Adrenal gland (tissue), 12 donors: Measurements from ENCODE around the gene INTS6L. TPM values are rescaled to one million over a fixed set of nuclear protein-coding genes. Genes with fewer than 3 reads are reported as not detected.
A peak's percentile ranks its signal among the peaks of the same experiment; 100 is the strongest.

Source experiments
- DNase-seq, 7 donors: peaks; one replicate each; pipeline ENCODE4 v3.0.0-alpha.2; 2019 to 2020
- H3K27ac ChIP-seq, 5 donors: fragments of 200-600 bp; sonication (generic) in 4 of 5; 1 replicate in 3 of 5; 2 replicates in 2 of 5; pipeline versions ENCODE4 v1.5.1 to v1.8.0; 2016 to 2020; ENCODE audit warnings: mild to moderate bottlenecking in 1 of 5
- H3K27me3 ChIP-seq: fragments of 200-600 bp; 2 replicates; pipeline ENCODE4 v1.8.0; 2021
- H3K36me3 ChIP-seq, 2 donors: fragments of 200-600 bp; replicated peaks in 1 of 2; 1 replicate in 1 of 2; 2 replicates in 1 of 2; pipeline versions ENCODE4 v1.5.1 to v1.8.0; 2018 to 2022
- H3K4me1 ChIP-seq, 2 donors: fragments of 200-600 bp; replicated peaks in 1 of 2; 1 replicate in 1 of 2; 2 replicates in 1 of 2; pipeline versions ENCODE4 v1.5.1 to v1.8.0; 2018 to 2021
- H3K4me3 ChIP-seq, 4 donors: fragments of 200-600 bp; sonication (generic) in 3 of 4; one replicate each; pipeline ENCODE4 v1.5.1; 2016 to 2018
- H3K9me3 ChIP-seq, 3 donors: fragments of 200-600 bp; sonication (generic) in 1 of 3; replicated peaks in 1 of 3; 1 replicate in 2 of 3; 2 replicates in 1 of 3; pipeline versions ENCODE4 v1.5.1 to v1.8.0; 2016 to 2021
- POLR2A ChIP-seq, 2 donors: fragments of 450-650 bp; IDR thresholded peaks; one replicate each; pipeline ENCODE4 v1.6.1; 2017; ENCODE audit warnings: antibody characterized with exemption in 2 of 2, mild to moderate bottlenecking in 2 of 2, moderate library complexity in 1 of 2
- WGBS, 4 donors: extraction: QIAGEN DNeasy Blood & Tissue Kit in 2 of 4; methylation state at CpG; one replicate each; pipeline versions ENCODE4 v1.1.5 to v1.1.7; 2013 to 2017; 5-methylcytosine and 5-hydroxymethylcytosine counted together
- intact Hi-C, 2 donors: fragments of 100-400 bp; cut with DNase I; formaldehyde crosslinking; loops; one replicate each; pipeline versions ENCODE4 v1.14.1 to v1.15.0; 2022 to 2023
- polyA plus RNA-seq, 3 donors: library from polyadenylated mRNA; stranded (reverse); fragments of 200-250 nt in 2 of 3; fragments of 350-450 nt in 1 of 3; fragmentation: Illumina TruSeq in 1 of 3; extraction: RNeasy Lipid Tissue Mini Kit (QIAGEN cat#74804) in 1 of 3; gene quantifications; one replicate each; pipeline ENCODE4 v1.2.3, GENCODE V29; 2013 to 2014
- total RNA-seq, 9 donors: library from RNA; depleted of rRNA in 4 of 9; stranded (reverse); fragments of >200 nt in 4 of 9; fragments of 120-200 nt in 1 of 9; fragmentation: NEBNext Ultra II Directional in 1 of 9; extraction: Animal tissue kit (Norgen Biotek cat#: 25700) in 1 of 9; gene quantifications; one replicate each; pipeline versions ENCODE4 v1.1.0 to v1.2.4, GENCODE V29; 2013 to 2023
- TF ChIP-seq, protein P1 (sequence below), 6 experiments: fragments of 450-650 bp in 4 of 6; fragments of 200-600 bp in 2 of 6; sonication (generic) in 1 of 6; IDR thresholded peaks; 1 replicate in 5 of 6; 2 replicates in 1 of 6; pipeline versions ENCODE4 v1.5.1 to v1.8.0; 2016 to 2021; ENCODE audit warnings: antibody characterized with exemption in 6 of 6, mild to moderate bottlenecking in 2 of 6, moderate library complexity in 1 of 6
- donor health status: healthy with polysubstance abuse.
- donor health status: Bipolar disorder and iron deficiency.
- donor health status: DM: yes; HTN: yes; CAD: no.
- donor health status: DM: no; HTN: no; CAD: no.
- donor health status: DM: no; HTN: no; CAD: no.
- donor health status: DM: yes; HTN: yes; CAD: no.

The INTS6L gene
- total and polyA plus RNA-seq, 12 donors = 7.5 to 85.0 (median 14.8) TPM

DNA sequence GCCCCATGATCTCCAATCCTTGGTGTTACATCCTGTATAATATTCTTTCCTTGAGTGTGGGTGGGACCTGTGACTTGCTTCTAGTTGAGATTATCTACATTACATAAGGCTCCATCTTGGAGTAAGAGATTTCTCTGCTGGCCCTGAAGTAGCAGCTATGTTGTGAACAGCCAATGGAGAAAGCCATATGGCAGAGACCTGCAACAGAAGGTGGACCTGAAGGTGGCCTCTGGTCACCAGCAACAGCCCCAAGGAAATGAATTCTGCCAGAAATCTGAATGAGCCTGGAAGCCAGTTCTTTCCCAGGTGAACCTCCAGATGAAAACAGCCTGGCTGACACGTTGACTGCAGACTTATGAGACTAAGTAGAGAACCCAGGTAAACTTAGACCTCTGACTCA is 2.3 kb upstream of the INTS6L start:
- TF ChIP-seq POLR2A (IDR thresholded peaks at IDR 0.05) = no peak
- TF ChIP-seq, protein P1, sequence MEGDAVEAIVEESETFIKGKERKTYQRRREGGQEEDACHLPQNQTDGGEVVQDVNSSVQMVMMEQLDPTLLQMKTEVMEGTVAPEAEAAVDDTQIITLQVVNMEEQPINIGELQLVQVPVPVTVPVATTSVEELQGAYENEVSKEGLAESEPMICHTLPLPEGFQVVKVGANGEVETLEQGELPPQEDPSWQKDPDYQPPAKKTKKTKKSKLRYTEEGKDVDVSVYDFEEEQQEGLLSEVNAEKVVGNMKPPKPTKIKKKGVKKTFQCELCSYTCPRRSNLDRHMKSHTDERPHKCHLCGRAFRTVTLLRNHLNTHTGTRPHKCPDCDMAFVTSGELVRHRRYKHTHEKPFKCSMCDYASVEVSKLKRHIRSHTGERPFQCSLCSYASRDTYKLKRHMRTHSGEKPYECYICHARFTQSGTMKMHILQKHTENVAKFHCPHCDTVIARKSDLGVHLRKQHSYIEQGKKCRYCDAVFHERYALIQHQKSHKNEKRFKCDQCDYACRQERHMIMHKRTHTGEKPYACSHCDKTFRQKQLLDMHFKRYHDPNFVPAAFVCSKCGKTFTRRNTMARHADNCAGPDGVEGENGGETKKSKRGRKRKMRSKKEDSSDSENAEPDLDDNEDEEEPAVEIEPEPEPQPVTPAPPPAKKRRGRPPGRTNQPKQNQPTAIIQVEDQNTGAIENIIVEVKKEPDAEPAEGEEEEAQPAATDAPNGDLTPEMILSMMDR (IDR thresholded peaks at IDR 0.05) = no peak
- no peaks in the 10 kb centered on the region for H3K4me1 ChIP-seq
- WGBS, 4 donors = 44 to 95% (median 80%) methylated on average over 1 of the region's 1 CpG; no CpG with 5 or more reads in 1 of the 4 donors
- intact Hi-C loops = no loop called here
- H3K36me3 ChIP-seq = no peaks in the 10 kb centered on the region
- no peak overlapping the region for H3K27ac ChIP-seq
- H3K27me3 ChIP-seq = peaks cover 6% of the 10 kb centered on the region
- no peaks in the 10 kb centered on the region for H3K9me3 ChIP-seq
- DNase-seq = no peak
- no peak overlapping the region for H3K4me3 ChIP-seq

DNA sequence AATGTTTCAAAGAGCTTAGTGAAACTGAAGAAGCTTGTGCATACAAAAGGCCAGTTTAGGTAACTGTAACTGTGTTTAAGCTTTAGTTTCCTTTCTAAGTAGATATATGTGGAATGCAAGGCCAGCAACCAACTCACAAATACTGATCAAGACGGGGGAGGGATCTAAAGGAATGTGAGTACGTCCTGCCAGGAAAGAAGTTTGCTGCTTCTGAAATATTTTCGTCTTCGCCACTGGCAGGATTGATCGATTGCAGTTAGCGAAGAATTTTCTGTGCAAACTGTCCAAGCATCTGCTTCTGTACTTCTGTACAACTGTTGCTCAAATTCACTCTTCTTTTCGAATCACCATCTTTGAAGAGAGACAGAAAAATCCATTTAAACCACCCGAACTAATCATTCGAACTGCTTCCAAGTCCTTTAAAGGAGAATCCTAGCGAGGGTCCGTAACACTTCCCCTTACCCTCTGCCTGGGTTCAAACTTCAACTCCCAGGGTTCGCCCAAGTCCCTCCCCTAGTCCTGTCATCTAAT is 373 bp upstream of the INTS6L start:
- TF ChIP-seq POLR2A (IDR thresholded peaks at IDR 0.05) = no peak
- TF ChIP-seq, protein P1 (IDR thresholded peaks at IDR 0.05) = no peak
- peak in 6 of 7 donors; percentile 18 to 69 (median 36) for DNase-seq
- Histone ChIP-seq H3K4me3 (peak overlapping the region in 2 of 4 donors; percentile 48 to 82), H3K36me3 (no peaks in the 10 kb centered on the region), H3K27ac (peak overlapping the region; percentile 89 to 98 (median 93)), H3K27me3 (peaks cover 6% of the 10 kb centered on the region), H3K9me3 (no peaks in the 10 kb centered on the region), H3K4me1 (no peaks in the 10 kb centered on the region)
- WGBS, 4 donors = 0 to 36% (median 18%) methylated on average over 11 to 12 of the region's 12 CpGs
- intact Hi-C loops = no loop called here

DNA sequence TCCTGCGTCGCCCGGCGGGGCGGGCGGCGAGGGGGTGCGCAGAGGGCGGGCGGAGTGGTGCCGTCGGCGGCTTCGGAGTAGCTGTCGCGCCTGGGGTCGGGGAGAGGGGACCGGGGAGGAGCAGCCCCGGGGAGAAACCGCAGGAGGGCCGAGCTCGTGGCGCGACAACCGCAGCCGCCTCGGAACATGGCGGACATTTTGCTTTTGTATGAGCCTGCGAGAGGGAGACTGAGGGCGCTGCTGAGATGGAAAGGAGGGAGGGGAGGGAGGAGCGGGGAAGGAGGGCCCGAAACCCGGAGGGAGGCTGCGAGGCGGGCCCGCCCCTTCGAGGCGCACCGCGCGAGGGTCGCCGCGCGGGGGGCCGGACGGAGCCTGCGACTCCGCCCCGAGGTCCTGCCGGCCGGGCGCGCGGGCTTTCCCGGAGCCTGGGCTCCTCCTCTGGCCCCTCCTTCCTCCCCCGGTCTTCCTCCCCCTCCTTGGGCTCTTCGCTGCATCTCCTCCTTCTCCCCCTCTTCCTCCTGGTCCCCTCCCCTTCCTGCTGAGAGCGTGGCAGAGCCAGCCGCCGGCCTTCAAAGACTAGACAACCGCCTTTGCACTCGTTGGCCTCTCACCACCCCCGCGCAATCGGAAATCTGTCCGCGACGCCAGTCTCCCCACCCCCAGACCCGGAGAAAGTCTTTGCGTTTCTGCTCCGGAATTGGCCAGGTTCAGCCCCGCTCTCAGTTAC is 1.1 kb downstream of the INTS6L start:
- Histone ChIP-seq H3K36me3 (no peaks in the 10 kb centered on the region), H3K27ac (peak overlapping the region; percentile 89 to 98 (median 93)), H3K27me3 (peaks cover 6% of the 10 kb centered on the region), H3K9me3 (no peaks in the 10 kb centered on the region), H3K4me1 (no peaks in the 10 kb centered on the region), H3K4me3 (peak overlapping the region in 2 of 4 donors; percentile 48 to 82)
- intact Hi-C loops = no loop called here
- peak; percentile 88 to 95 (median 91) for DNase-seq
- 0 to 42% (median 13%) methylated on average over 7 to 72 of the region's 73 CpGs for WGBS, 4 donors
- peak; percentile 49 to 76 for TF ChIP-seq POLR2A (IDR thresholded peaks at IDR 0.05)
- TF ChIP-seq, protein P1 (IDR thresholded peaks at IDR 0.05) = no peak

DNA sequence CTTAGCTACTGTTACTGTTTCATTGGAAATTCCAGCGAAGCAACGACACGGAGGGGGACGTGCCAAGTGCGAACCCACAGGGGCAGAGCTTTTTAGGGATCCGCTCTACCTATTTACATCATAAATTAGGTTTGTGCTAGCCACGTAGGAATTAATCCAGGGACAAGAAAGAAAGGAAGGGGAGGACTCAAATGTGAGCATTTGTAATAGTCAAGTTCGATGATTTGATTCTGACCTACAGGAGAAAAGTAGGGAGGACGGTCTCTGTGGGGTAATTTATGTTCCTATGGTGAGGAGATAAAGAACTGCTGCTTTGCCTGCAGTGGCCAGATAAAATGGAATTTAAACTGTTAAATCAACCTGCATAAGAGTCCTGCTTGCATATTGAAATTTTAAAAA is 1.7 kb downstream of the INTS6L start:
- no peaks in the 10 kb centered on the region for H3K9me3 ChIP-seq
- intact Hi-C loops = no loop called here
- H3K4me1 ChIP-seq = no peaks in the 10 kb centered on the region
- peak overlapping the region in 2 of 4 donors; percentile 10 to 82 for H3K4me3 ChIP-seq
- peaks cover 6% of the 10 kb centered on the region for H3K27me3 ChIP-seq
- peak overlapping the region; percentile 53 to 92 (median 80) for H3K27ac ChIP-seq
- no peak for TF ChIP-seq POLR2A (IDR thresholded peaks at IDR 0.05)
- TF ChIP-seq, protein P1 (IDR thresholded peaks at IDR 0.05) = no peak
- no peaks in the 10 kb centered on the region for H3K36me3 ChIP-seq
- DNase-seq = no peak
- WGBS, 4 donors = 0 to 41% (median 14%) methylated on average over 9 of the region's 9 CpGs
